GM12875 (cell line): ENCODE measurements around the gene FGF12.

ENCODE experiments used
- H3K4me3 ChIP-seq: one replicate; pipeline ENCODE4 v1.5.1; 2011; ENCODE audit warnings: low read depth, low read length, control low read depth
- CTCF ChIP-seq: IDR thresholded peaks from 2 replicates; pipeline ENCODE4 v1.5.1; 2011; ENCODE audit warnings: low read depth, mild to moderate bottlenecking, control low read depth, inconsistent platforms, low read length, moderate library complexity, borderline replicate concordance; ENCODE audit not compliant: insufficient read depth

Gene FGF12

DNA sequence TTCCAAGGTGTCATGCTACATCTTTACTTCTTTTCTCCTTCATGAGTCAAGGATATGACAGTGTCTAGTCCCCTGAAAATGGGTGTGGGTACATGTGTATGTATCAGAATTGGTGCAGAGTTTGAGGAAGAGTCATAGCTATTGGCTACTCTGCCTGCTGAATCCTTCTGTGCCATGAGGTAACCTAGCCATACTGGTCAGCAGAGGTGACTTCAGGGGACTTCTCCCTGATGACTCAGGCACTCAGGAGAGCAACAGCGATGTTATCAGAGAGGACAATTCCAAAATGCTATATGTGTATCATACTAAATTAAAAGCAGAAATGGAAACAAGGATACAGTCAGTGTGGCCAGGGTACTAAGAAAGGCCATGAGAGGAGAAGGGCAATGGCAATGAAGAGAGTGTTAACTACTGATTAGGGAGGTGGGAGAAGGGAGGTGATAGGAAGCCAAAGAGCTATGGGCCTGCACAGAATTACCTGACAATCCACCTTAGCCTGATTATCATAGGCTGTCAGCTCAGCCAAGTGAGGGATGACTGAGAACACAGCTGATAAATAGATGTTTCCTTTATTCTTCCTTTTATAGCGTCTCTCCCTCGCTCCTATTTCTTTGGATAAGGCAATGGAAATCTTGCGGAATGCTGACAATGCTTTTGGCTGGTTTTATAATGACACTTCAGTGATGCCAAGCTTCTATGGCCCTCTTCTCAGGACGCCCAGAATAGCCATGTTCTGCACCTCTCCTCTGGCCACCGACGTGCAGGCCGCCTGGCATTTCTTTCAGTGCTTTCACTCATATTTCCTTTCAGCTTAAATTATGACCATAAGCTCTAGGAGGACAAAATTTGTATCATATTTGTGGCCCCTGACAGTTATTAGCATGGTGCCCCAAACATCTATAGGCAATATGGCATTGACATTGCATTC lies 90.6 kb downstream of the FGF12 start:
- no peak overlapping the region for H3K4me3 ChIP-seq
- TF ChIP-seq CTCF, result no peak

GRCh38 chr3:192629429-192629828 lies 97.9 kb downstream of the FGF12 start:
- TF ChIP-seq CTCF, result no peak
- H3K4me3 ChIP-seq, result no peak overlapping the region

- no peak for TF ChIP-seq CTCF
- no peak overlapping the region for H3K4me3 ChIP-seq
These were observed 105.4 kb downstream of the FGF12 start for GRCh38 chr3:192621909-192622308.

- no peak for TF ChIP-seq CTCF
- H3K4me3 ChIP-seq, result no peak overlapping the region
These were observed 107.1 kb downstream of the FGF12 start for GRCh38 chr3:192620275-192620674.

GRCh38 chr3:192611411-192611810 lies 115.9 kb downstream of the FGF12 start:
- H3K4me3 ChIP-seq, result no peak overlapping the region

DNA sequence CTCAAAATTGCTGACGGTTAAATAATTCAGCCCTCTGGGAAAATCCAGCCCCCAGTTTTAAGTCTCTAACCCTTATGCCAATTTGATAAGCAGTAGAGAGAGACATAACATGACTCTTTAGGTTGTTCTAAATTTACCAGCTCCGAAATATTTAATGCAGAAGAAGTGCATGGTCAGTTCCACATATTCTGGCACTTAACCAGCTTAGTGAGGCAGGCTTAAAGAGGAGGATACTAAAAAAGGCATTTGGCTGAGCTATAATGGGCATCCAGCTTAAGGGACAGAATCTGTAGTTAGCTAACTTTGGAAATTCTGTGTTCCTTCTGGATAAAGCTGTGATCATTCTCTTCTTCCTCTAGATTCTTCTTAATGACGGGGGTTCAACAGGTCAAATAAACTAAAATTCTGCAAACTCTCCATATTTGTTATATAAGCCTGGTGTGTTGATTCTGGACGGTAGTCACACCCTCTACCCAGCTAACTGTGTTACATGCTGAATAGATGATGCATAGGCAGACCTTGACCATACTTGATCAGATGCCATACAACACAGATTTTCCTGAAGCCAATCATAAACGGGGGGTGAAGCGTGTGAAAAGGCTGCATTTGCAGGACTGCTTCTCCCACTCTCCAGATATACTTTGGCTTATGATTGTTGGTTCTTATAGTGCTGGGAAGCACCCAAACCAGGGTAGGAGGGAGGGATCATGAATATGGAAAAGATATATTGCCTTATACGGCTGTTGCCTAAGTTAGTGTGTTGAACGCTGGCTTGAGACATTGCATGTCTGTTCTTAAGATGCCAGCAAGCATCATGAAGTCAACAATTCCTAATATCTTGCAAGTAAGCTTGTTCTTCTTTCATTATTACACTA lies 118.4 kb downstream of the FGF12 start:
- no peak overlapping the region for H3K4me3 ChIP-seq
- no peak for TF ChIP-seq CTCF

More at GRCh38 chr3:192611411-192611810, 115.9 kb downstream of the FGF12 start:
- no peak for TF ChIP-seq CTCF

DNA sequence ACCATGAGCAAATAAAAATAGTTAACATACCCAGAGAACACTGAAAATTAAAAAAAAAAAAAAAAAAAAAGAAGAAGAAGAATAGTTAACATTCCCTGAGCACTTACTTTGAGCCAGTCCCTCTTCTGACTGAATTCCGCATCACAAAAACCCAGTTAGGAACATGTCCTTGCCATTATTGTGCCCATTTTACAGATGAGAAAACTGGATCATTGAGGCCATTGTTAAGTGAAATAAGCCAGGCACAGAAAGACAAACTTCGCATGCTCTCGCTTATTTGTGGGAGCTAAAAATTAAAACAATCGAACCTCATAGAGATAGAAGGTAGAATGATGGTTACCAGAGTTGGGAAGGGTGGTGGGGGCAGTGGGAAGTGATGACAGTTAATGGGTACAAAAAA lies 119.5 kb downstream of the FGF12 start:
- TF ChIP-seq CTCF, result no peak
- no peak overlapping the region for H3K4me3 ChIP-seq
